ENCODE data around the gene SP7. TPM values are rescaled to one million over a fixed set of nuclear protein-coding genes. Genes with fewer than 3 reads are reported as not detected.

Gene SP7
- total RNA-seq, 1 experiment from 2014 or later: not detected

DNA sequence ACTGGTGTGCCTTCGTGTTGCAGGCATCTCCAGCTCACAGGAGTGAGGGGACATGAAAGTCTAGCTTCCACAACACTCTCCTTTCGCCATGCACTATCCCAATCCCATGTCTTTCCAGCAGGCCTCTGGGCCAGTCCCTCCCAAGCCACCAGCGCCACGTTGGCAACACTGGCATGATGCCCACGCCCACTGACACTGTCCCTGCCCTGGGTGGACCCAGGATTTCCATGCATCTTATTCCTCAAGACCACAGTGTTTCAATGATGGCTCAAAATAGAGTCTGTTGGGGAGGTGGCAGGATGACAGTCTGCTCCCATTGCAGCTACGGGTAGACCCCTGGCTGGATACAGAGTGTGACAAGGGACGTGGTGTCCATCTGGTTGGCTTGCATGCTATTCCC, 2.3 kb downstream of the SP7 start:
- no TSS peak for BruUV-seq (replicated peaks)
- intact Hi-C loops (cut with micrococcal nuclease; ENCODE audit: unreplicated experiment): no loop called here
- no peaks in the 10 kb centered on the region for H3K27me3 ChIP-seq (ENCODE audit: control insufficient read depth, insufficient read depth, low read length)
- ATAC-seq: no peak
- no peak for TF ChIP-seq POLR2AphosphoS5 (IDR thresholded peaks at IDR 0.05; ENCODE audit: low read depth, low read length)
- TF ChIP-seq SIN3A (IDR thresholded peaks at IDR 0.05; ENCODE audit: borderline replicate concordance, insufficient read depth, low read depth, low read length): no peak
- TF ChIP-seq, protein P1, sequence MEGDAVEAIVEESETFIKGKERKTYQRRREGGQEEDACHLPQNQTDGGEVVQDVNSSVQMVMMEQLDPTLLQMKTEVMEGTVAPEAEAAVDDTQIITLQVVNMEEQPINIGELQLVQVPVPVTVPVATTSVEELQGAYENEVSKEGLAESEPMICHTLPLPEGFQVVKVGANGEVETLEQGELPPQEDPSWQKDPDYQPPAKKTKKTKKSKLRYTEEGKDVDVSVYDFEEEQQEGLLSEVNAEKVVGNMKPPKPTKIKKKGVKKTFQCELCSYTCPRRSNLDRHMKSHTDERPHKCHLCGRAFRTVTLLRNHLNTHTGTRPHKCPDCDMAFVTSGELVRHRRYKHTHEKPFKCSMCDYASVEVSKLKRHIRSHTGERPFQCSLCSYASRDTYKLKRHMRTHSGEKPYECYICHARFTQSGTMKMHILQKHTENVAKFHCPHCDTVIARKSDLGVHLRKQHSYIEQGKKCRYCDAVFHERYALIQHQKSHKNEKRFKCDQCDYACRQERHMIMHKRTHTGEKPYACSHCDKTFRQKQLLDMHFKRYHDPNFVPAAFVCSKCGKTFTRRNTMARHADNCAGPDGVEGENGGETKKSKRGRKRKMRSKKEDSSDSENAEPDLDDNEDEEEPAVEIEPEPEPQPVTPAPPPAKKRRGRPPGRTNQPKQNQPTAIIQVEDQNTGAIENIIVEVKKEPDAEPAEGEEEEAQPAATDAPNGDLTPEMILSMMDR (IDR thresholded peaks at IDR 0.05): no peak
- TF ChIP-seq, protein P2, sequence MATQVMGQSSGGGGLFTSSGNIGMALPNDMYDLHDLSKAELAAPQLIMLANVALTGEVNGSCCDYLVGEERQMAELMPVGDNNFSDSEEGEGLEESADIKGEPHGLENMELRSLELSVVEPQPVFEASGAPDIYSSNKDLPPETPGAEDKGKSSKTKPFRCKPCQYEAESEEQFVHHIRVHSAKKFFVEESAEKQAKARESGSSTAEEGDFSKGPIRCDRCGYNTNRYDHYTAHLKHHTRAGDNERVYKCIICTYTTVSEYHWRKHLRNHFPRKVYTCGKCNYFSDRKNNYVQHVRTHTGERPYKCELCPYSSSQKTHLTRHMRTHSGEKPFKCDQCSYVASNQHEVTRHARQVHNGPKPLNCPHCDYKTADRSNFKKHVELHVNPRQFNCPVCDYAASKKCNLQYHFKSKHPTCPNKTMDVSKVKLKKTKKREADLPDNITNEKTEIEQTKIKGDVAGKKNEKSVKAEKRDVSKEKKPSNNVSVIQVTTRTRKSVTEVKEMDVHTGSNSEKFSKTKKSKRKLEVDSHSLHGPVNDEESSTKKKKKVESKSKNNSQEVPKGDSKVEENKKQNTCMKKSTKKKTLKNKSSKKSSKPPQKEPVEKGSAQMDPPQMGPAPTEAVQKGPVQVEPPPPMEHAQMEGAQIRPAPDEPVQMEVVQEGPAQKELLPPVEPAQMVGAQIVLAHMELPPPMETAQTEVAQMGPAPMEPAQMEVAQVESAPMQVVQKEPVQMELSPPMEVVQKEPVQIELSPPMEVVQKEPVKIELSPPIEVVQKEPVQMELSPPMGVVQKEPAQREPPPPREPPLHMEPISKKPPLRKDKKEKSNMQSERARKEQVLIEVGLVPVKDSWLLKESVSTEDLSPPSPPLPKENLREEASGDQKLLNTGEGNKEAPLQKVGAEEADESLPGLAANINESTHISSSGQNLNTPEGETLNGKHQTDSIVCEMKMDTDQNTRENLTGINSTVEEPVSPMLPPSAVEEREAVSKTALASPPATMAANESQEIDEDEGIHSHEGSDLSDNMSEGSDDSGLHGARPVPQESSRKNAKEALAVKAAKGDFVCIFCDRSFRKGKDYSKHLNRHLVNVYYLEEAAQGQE (IDR thresholded peaks at IDR 0.05; ENCODE audit: insufficient read depth in 1 of 2, low read depth in 2 of 2, low read length in 1 of 2): no peak
- no peak for TF ChIP-seq TCF7L2 (IDR thresholded peaks at IDR 0.05; ENCODE audit: low read depth, low read length)
- no peaks in the 10 kb centered on the region for H3K36me3 ChIP-seq (ENCODE audit: control insufficient read depth, insufficient read depth, low read length)
- H3K9me3 ChIP-seq (ENCODE audit: control insufficient read depth, insufficient read depth, low read depth, low read length): no peaks in the 10 kb centered on the region
- ChIA-PET POLR2A (no interaction called here), CTCF (interaction anchor here (0.6 kb wide), 1 partner anchor 453 kb away, joined by 4 read pairs; no protein-coding TSS in a partner anchor)
- no peak overlapping the region for H3K4me3 ChIP-seq (ENCODE audit: low read depth in 2 of 2, low read length in 2 of 2)
- in situ Hi-C loops (cut with HindIII; ENCODE audit: low pct_unique_long_range_greater_than_20kb, low sequenced_read_pairs): no loop called here
- DNase-seq (ENCODE audit: low read depth, low spot score): no peak
- H3K4me1 ChIP-seq (ENCODE audit: control insufficient read depth, insufficient read depth, low read length): no peaks in the 10 kb centered on the region
- H3K27ac ChIP-seq (ENCODE audit: low read length): no peak overlapping the region

DNA sequence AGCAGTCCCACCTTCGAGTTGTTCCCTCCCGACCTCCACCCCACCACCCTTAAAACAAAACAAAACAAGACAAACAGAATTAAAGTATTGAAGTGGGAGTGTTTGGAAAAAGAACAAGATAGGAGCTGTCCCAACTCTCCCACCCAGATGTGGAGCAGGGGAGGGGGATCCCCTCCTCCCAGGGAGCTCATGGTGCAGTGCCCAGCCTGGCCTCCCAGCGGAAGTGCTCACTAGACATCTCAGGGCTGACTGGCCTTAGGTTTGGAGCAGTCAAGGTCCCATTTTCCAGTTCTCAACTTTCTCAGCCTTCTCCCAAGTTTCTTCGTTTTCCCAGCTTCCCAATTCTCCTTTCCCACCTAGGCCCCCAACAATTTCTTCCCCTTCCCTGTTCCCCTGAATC, 2.9 kb downstream of the SP7 start:
- POLR2A ChIA-PET: no interaction called here
- in situ Hi-C loops (cut with HindIII; ENCODE audit: low pct_unique_long_range_greater_than_20kb, low sequenced_read_pairs) (no loop called here), intact Hi-C loops (cut with micrococcal nuclease; ENCODE audit: unreplicated experiment) (no loop called here)
- TF ChIP-seq TCF7L2 (IDR thresholded peaks at IDR 0.05; ENCODE audit: low read depth, low read length) (no peak), SIN3A (IDR thresholded peaks at IDR 0.05; ENCODE audit: borderline replicate concordance, insufficient read depth, low read depth, low read length) (no peak), POLR2AphosphoS5 (IDR thresholded peaks at IDR 0.05; ENCODE audit: low read depth, low read length) (no peak)
- TF ChIP-seq, protein P2 (IDR thresholded peaks at IDR 0.05; ENCODE audit: insufficient read depth in 1 of 2, low read depth in 2 of 2, low read length in 1 of 2): no peak
- TF ChIP-seq, protein P1 (IDR thresholded peaks at IDR 0.05): no peak
- CTCF ChIA-PET: interaction anchor here (0.5 to 0.6 kb wide), 2 partner anchors 12 to 454 kb away, joined by 3 to 4 read pairs; no protein-coding TSS in a partner anchor
- no peaks in the 10 kb centered on the region for H3K9me3 ChIP-seq (ENCODE audit: control insufficient read depth, insufficient read depth, low read depth, low read length)
- DNase-seq (ENCODE audit: low read depth, low spot score): no peak
- H3K27me3 ChIP-seq (ENCODE audit: control insufficient read depth, insufficient read depth, low read length): no peaks in the 10 kb centered on the region
- no peaks in the 10 kb centered on the region for H3K36me3 ChIP-seq (ENCODE audit: control insufficient read depth, insufficient read depth, low read length)
- no TSS peak for BruUV-seq (replicated peaks)
- no peak for ATAC-seq
- no peak overlapping the region for H3K4me3 ChIP-seq (ENCODE audit: low read depth in 2 of 2, low read length in 2 of 2)
- H3K4me1 ChIP-seq (ENCODE audit: control insufficient read depth, insufficient read depth, low read length): no peaks in the 10 kb centered on the region
- no peak overlapping the region for H3K27ac ChIP-seq (ENCODE audit: low read length)

Data from Panc1 (cell line).